Osteocyte (in vitro differentiated cells): ENCODE results near the gene SULT2B1. TPM values are rescaled to one million over a fixed set of nuclear protein-coding genes. Genes with fewer than 3 reads are reported as not detected.

Experiments used
- DNase-seq: peaks from one replicate; pipeline ENCODE4 v3.0.0; 2021; ENCODE audit warnings: mixed read lengths; ENCODE audit not compliant: unreplicated experiment; ENCODE audit errors: extremely low spot score
- H3K27ac Mint-ChIP-seq: one replicate; pipeline ENCODE4 v1.8.0; 2021; ENCODE audit warnings: mild to moderate bottlenecking, mixed read lengths; ENCODE audit not compliant: unreplicated experiment
- H3K27me3 Mint-ChIP-seq: one replicate; pipeline ENCODE4 v1.8.0; 2021; ENCODE audit warnings: mixed read lengths; ENCODE audit not compliant: unreplicated experiment
- H3K36me3 Mint-ChIP-seq: one replicate; pipeline ENCODE4 v1.8.0; 2021; ENCODE audit warnings: mixed read lengths; ENCODE audit not compliant: unreplicated experiment
- H3K4me1 Mint-ChIP-seq: one replicate; pipeline ENCODE4 v1.8.0; 2021; ENCODE audit warnings: mixed read lengths; ENCODE audit not compliant: unreplicated experiment
- H3K4me3 Mint-ChIP-seq: one replicate; pipeline ENCODE4 v1.8.0; 2021; ENCODE audit warnings: mild to moderate bottlenecking, moderate library complexity, mixed read lengths; ENCODE audit not compliant: unreplicated experiment
- H3K9me3 Mint-ChIP-seq: one replicate; pipeline ENCODE4 v1.8.0; 2021; ENCODE audit warnings: mixed read lengths; ENCODE audit not compliant: unreplicated experiment
- CTCF ChIP-seq: fragments of 200-600 bp; sonication (generic); IDR thresholded peaks from 2 replicates; pipeline ENCODE4 v1.5.0; 2021; ENCODE audit warnings: antibody characterized with exemption, mild to moderate bottlenecking, moderate library complexity
- total RNA-seq: library from RNA; stranded (reverse); gene quantifications from 2 replicates; pipeline ENCODE4 v1.2.1, GENCODE V29; 2021

Gene SULT2B1
- total RNA-seq, 1 donor from 2014 or later, result not detected

- H3K27me3 Mint-ChIP-seq, result no peaks in the 10 kb centered on the region
- no peak within 1 kb of the TSS for H3K4me3 Mint-ChIP-seq
- DNase-seq, result no peak
- no peaks in the 10 kb centered on the region for H3K9me3 Mint-ChIP-seq
- peaks cover 14% of the 10 kb centered on the region for H3K36me3 Mint-ChIP-seq
- H3K4me1 Mint-ChIP-seq, result peaks cover 27% of the 10 kb centered on the region
- H3K27ac Mint-ChIP-seq, result peak within 1 kb of the TSS; percentile 59
- TF ChIP-seq CTCF, result no peak
Measured at GRCh38 chr19:48614436-48615230, 62.7 kb downstream of the SULT2B1 start, which contains the start of gene FAM83E. Gene FAM83E, minus strand, starts transcription at chr19:48615076. Its CDS starts 1,704 bp downstream, at chr19:48613372.

GRCh38 chr19:48615231-48616040 lies 63.5 kb downstream of the SULT2B1 start:
- Mint-ChIP-seq H3K4me1 (peaks cover 33% of the 10 kb centered on the region), H3K9me3 (no peaks in the 10 kb centered on the region), H3K36me3 (peaks cover 14% of the 10 kb centered on the region), H3K27me3 (no peaks in the 10 kb centered on the region), H3K27ac (no peak overlapping the region), H3K4me3 (no peak overlapping the region)
- TF ChIP-seq CTCF, result no peak
- DNase-seq, result no peak

GRCh38 chr19:48616041-48616436 lies 64.1 kb downstream of the SULT2B1 start:
- Mint-ChIP-seq H3K27ac (no peak overlapping the region), H3K36me3 (peaks cover 14% of the 10 kb centered on the region)

GRCh38 chr19:48616491-48617056 lies 64.6 kb downstream of the SULT2B1 start:
- no peak for DNase-seq
- H3K4me3 Mint-ChIP-seq, result peak overlapping the region; percentile 96
- no peak overlapping the region for H3K27ac Mint-ChIP-seq
- H3K36me3 Mint-ChIP-seq, result peaks cover 17% of the 10 kb centered on the region
- peaks cover 36% of the 10 kb centered on the region for H3K4me1 Mint-ChIP-seq
- no peaks in the 10 kb centered on the region for H3K27me3 Mint-ChIP-seq
- no peaks in the 10 kb centered on the region for H3K9me3 Mint-ChIP-seq
- TF ChIP-seq CTCF, result no peak

More at GRCh38 chr19:48616041-48616436, 64.1 kb downstream of the SULT2B1 start:
- Mint-ChIP-seq H3K4me3 (peak overlapping the region; percentile 96), H3K4me1 (peaks cover 33% of the 10 kb centered on the region), H3K9me3 (no peaks in the 10 kb centered on the region), H3K27me3 (no peaks in the 10 kb centered on the region)
- DNase-seq, result no peak
- no peak for TF ChIP-seq CTCF
